ENCODE results near the gene CFAP141.

CFAP141 gene

GRCh38 chr1:154223621-154224020 is 17.5 kb upstream of the CFAP141 start:
- TF ChIP-seq ZNF8 (CRISPR knock-in tag; IDR thresholded peaks at IDR 0.05) (no peak), CSDC2 (CRISPR knock-in tag; IDR thresholded peaks at IDR 0.05) (no peak), OSR1 (CRISPR knock-in tag; IDR thresholded peaks at IDR 0.05) (no peak), ZNF70 (CRISPR knock-in tag; IDR thresholded peaks at IDR 0.05) (no peak), BACH2 (CRISPR knock-in tag; IDR thresholded peaks at IDR 0.05; ENCODE audit: borderline replicate concordance) (no peak), TSHZ2 (CRISPR knock-in tag; IDR thresholded peaks at IDR 0.05) (no peak), ZFP30 (CRISPR knock-in tag; IDR thresholded peaks at IDR 0.05) (no peak), CSRNP3 (CRISPR knock-in tag; IDR thresholded peaks at IDR 0.05) (no peak), ZNF565 (CRISPR knock-in tag; conservative IDR thresholded peaks at IDR 0.05; ENCODE audit: low read depth) (no peak), PATZ1 (CRISPR knock-in tag; IDR thresholded peaks at IDR 0.05; ENCODE audit: borderline replicate concordance) (no peak), ARNTL (CRISPR knock-in tag; IDR thresholded peaks at IDR 0.05; ENCODE audit: borderline replicate concordance, low read depth) (no peak), ISL1 (CRISPR knock-in tag; IDR thresholded peaks at IDR 0.05) (no peak), ESRRG (CRISPR knock-in tag; IDR thresholded peaks at IDR 0.05) (no peak), SNAI2 (CRISPR knock-in tag; IDR thresholded peaks at IDR 0.05) (no peak), ZFP3 (CRISPR knock-in tag; IDR thresholded peaks at IDR 0.05) (no peak), PPARA (CRISPR knock-in tag; IDR thresholded peaks at IDR 0.05; ENCODE audit: borderline replicate concordance) (no peak), TCF4 (CRISPR knock-in tag; IDR thresholded peaks at IDR 0.05; ENCODE audit: borderline replicate concordance) (no peak), TOX (CRISPR knock-in tag; IDR thresholded peaks at IDR 0.05; ENCODE audit: borderline replicate concordance) (no peak)
- TF ChIP-seq, protein P1, sequence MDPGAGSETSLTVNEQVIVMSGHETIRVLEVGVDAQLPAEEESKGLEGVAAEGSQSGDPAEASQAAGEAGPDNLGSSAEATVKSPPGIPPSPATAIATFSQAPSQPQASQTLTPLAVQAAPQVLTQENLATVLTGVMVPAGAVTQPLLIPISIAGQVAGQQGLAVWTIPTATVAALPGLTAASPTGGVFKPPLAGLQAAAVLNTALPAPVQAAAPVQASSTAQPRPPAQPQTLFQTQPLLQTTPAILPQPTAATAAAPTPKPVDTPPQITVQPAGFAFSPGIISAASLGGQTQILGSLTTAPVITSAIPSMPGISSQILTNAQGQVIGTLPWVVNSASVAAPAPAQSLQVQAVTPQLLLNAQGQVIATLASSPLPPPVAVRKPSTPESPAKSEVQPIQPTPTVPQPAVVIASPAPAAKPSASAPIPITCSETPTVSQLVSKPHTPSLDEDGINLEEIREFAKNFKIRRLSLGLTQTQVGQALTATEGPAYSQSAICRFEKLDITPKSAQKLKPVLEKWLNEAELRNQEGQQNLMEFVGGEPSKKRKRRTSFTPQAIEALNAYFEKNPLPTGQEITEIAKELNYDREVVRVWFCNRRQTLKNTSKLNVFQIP (CRISPR knock-in tag; IDR thresholded peaks at IDR 0.05; ENCODE audit: borderline replicate concordance, low read depth) = no peak
- no peak for ATAC-seq

GRCh38 chr1:154222918-154223317 is 16.8 kb upstream of the CFAP141 start:
- TF ChIP-seq OSR1 (CRISPR knock-in tag; IDR thresholded peaks at IDR 0.05) (no peak), GLIS3 (CRISPR knock-in tag; IDR thresholded peaks at IDR 0.05) (no peak), ESRRG (CRISPR knock-in tag; IDR thresholded peaks at IDR 0.05) (no peak), BACH2 (CRISPR knock-in tag; IDR thresholded peaks at IDR 0.05; ENCODE audit: borderline replicate concordance) (no peak), TSHZ2 (CRISPR knock-in tag; IDR thresholded peaks at IDR 0.05) (no peak), ZNF70 (CRISPR knock-in tag; IDR thresholded peaks at IDR 0.05) (no peak), TCF4 (CRISPR knock-in tag; IDR thresholded peaks at IDR 0.05; ENCODE audit: borderline replicate concordance) (no peak), RARB (CRISPR knock-in tag; IDR thresholded peaks at IDR 0.05) (no peak), PATZ1 (CRISPR knock-in tag; IDR thresholded peaks at IDR 0.05; ENCODE audit: borderline replicate concordance) (no peak), ARNTL (CRISPR knock-in tag; IDR thresholded peaks at IDR 0.05; ENCODE audit: borderline replicate concordance, low read depth) (no peak), PPARA (CRISPR knock-in tag; IDR thresholded peaks at IDR 0.05; ENCODE audit: borderline replicate concordance) (no peak), CSDC2 (CRISPR knock-in tag; IDR thresholded peaks at IDR 0.05) (no peak), ZFP3 (CRISPR knock-in tag; IDR thresholded peaks at IDR 0.05) (no peak), ISL1 (CRISPR knock-in tag; IDR thresholded peaks at IDR 0.05) (no peak)
- TF ChIP-seq, protein P1 (CRISPR knock-in tag; IDR thresholded peaks at IDR 0.05; ENCODE audit: borderline replicate concordance, low read depth) = no peak
- no peak for ATAC-seq
